ENCODE measurements around the gene AKR1C8. TPM values are rescaled to one million over a fixed set of nuclear protein-coding genes. Genes with fewer than 3 reads are reported as not detected.
"Not testable (repeated sequence)": the region's sequence is repeated elsewhere in the genome, so short reads cannot be mapped to it uniquely, and the experiment has no call there.

AKR1C8 gene
- polyA plus RNA-seq (2012; ENCODE audit: low read depth, missing spikeins) = not detected

DNA sequence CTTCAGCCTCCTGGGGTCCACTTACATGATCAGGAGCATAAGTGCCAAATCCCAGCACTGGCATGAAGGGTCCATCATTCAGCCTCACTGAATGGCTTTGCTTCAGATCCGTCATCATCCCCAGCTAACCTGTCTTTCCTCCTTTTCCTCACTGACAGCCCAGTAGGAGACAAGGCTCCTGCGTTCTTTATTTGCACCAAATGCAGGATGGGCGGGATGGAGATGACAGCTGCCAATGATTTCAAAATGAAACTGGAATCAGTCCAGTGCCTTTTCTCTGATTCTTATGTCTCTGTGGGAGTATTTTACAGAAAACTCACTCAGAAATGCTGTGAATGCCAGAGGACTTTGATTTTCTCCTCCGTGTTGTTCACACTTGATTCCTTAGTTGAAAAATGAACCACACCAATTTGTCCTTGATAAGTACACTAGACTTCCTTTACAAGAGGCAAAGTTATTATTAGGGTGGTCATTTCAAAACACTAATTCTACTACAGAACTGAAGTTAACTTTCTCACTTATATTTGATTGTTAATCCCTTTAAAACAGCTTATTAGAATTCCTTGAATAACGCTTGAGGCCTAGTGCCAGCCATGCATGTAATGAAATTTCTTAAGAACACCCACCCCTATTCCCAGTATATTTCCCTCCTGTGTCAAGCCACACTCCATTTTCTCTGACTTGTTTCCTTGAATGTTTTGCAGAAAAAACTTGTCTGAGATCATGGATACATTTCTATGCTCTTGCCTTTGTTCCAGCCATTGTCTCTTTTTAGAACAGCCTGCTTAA lies at the start of gene AKR1C8:
Gene AKR1C8 (minus strand): TSS at position 164 of the 789 bp plus-strand sequence. CDS start 46 bp downstream, at position 118.
- TF ChIP-seq TAF1 (IDR thresholded peaks at IDR 0.05; ENCODE audit: low read depth, low read length) (no peak), SPI1 (IDR thresholded peaks at IDR 0.05; ENCODE audit: low read depth, low read length) (no peak), PAX5 (IDR thresholded peaks at IDR 0.05; ENCODE audit: insufficient read depth, low read length, severe bottlenecking) (no peak), POLR2A (IDR thresholded peaks at IDR 0.05; ENCODE audit: low read depth, low read length) (no peak), POLR2AphosphoS5 (IDR thresholded peaks at IDR 0.05; ENCODE audit: low read depth, low read length) (no peak), POU2F2 (IDR thresholded peaks at IDR 0.05; ENCODE audit: low read depth, low read length) (no peak)
- DNase-seq (ENCODE audit: insufficient read length, low spot score) (no peak), FAIRE-seq (no peak)

GRCh38 chr10:5234106-5234860 lies 49.3 kb upstream of the AKR1C8 start:
- TF ChIP-seq POLR2A (IDR thresholded peaks at IDR 0.05; ENCODE audit: low read depth, low read length) = no peak
- FAIRE-seq = no peak
- no peak for DNase-seq (ENCODE audit: insufficient read length, low spot score)

- FAIRE-seq (no peak), DNase-seq (ENCODE audit: insufficient read length, low spot score) (no peak)
- TF ChIP-seq POLR2AphosphoS5 (IDR thresholded peaks at IDR 0.05; ENCODE audit: low read depth, low read length) = no peak
- no peak for TF ChIP-seq POU2F2 (IDR thresholded peaks at IDR 0.05; ENCODE audit: low read depth, low read length)
- no peak for TF ChIP-seq SPI1 (IDR thresholded peaks at IDR 0.05; ENCODE audit: low read depth, low read length)
- no peak for TF ChIP-seq PAX5 (IDR thresholded peaks at IDR 0.05; ENCODE audit: insufficient read depth, low read length, severe bottlenecking)
- no peak for TF ChIP-seq POLR2A (IDR thresholded peaks at IDR 0.05; ENCODE audit: low read depth, low read length)
- TF ChIP-seq TAF1 (IDR thresholded peaks at IDR 0.05; ENCODE audit: low read depth, low read length) = no peak
Measured at GRCh38 chr10:5233324-5233723, 48.4 kb upstream of the AKR1C8 start.

DNA sequence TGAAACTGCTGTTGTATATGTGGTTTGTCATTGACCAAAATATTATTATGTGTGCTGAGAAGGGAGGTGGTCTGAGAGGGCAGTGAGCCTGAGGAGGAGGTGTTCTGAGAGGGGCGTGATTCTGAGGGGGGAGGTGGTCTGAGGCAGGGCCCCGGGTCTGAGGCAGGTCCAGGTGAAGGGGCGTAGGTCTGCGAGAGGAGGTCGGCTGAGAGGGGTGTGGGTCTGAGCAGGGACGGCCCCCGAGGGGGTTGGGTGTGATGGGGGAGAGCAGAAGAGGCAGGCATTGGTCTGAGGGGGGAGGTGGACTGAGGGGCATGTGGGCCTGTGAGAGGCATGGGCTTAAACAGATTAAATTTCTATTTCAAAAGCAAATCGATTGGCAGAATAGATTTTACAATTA lies 44.1 kb upstream of the AKR1C8 start:
- FAIRE-seq (no peak), DNase-seq (ENCODE audit: insufficient read length, low spot score) (no peak)
- TF ChIP-seq POU2F2 (IDR thresholded peaks at IDR 0.05; ENCODE audit: low read depth, low read length) = no peak
- TF ChIP-seq TAF1 (IDR thresholded peaks at IDR 0.05; ENCODE audit: low read depth, low read length) = no peak

GRCh38 chr10:5222942-5223341 lies 38.0 kb upstream of the AKR1C8 start:
- DNase-seq (ENCODE audit: insufficient read length, low spot score); FAIRE-seq: not testable (repeated sequence)

DNA sequence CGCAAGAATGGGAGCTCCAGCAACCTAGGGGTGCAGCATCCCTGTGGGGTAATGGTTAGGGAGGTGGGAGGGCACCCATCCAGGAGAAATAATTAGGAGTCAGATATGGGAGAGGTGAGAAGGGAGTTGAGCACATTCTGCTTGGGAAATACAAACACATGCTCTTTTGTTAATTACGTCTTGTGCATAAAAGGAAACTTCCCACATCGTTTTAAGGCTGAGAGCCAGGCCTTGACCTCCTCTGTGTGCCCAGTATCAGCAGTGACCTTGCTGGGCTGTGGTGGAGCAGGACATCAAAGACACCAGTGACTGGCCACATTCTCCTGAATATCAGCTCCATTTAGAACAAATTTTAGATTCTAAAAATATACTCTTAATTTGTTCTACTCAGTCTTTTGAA lies 34.3 kb upstream of the AKR1C8 start:
- no peak for TF ChIP-seq POLR2A (IDR thresholded peaks at IDR 0.05; ENCODE audit: low read depth, low read length)
- TF ChIP-seq SPI1 (IDR thresholded peaks at IDR 0.05; ENCODE audit: low read depth, low read length) = no peak
- no peak for TF ChIP-seq POU2F2 (IDR thresholded peaks at IDR 0.05; ENCODE audit: low read depth, low read length)
- TF ChIP-seq PAX5 (IDR thresholded peaks at IDR 0.05; ENCODE audit: insufficient read depth, low read length, severe bottlenecking) = no peak
- no peak for TF ChIP-seq POLR2AphosphoS5 (IDR thresholded peaks at IDR 0.05; ENCODE audit: low read depth, low read length)
- TF ChIP-seq TAF1 (IDR thresholded peaks at IDR 0.05; ENCODE audit: low read depth, low read length) = no peak
- FAIRE-seq (no peak), DNase-seq (ENCODE audit: insufficient read length, low spot score) (no peak)

DNA sequence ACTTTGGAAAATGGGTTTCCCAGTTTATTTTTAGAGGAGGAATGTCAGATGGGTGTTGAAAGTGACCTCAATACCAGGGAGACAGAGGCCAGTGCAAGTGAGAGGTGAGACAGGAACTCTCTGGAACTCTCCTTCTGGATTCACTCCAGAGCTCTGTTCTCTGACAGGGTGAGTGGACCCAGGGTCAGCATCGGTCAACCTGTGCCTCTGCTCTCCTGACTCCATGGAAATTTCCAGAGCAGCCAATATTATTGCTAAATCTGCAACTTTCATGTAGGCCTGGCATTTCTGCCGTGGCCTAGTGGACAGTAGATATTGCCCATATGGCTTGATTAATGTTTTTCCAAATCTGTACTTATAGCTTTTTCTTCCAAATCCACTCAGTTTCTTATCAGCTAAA lies 31.9 kb upstream of the AKR1C8 start:
- DNase-seq (ENCODE audit: insufficient read length, low spot score) (no peak), FAIRE-seq (no peak)
- no peak for TF ChIP-seq SPI1 (IDR thresholded peaks at IDR 0.05; ENCODE audit: low read depth, low read length)

DNA sequence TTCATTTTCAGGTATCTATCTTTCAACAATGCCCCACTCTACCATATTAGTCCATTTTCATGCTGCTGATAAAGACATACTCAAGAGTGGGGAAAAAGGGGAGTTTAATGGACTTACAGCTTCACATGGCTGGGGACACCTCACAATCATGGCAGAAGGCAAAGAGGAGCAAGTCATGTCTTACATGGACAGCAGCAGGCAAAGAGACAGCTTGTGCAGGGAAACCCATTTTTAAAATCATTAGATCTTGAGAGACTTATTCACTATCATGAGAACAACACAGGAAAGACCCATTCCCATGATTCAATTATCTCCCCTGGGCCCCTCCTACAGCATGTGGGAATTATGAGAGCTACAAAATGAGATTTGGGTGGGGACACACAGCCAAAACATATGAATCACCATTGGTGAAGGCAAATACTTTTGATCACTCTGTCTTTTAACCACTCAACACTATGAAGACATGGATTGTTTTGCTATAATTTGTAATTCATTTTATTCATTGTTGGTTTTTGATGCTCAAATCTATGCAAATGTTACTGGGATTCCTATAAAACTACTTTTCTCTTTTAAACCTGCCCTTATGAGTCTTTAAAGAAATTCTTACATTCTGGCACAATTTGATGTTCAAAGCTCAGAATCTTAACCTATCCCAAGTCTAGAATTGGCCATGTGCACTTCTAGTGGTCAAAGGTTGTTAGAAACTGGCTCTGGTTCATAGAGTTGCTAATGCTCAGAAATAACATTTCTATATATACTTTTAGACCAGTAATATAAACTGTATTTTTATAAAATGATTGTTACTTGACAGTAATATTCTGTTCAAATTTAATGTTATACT lies 27.0 kb upstream of the AKR1C8 start:
- DNase-seq (ENCODE audit: insufficient read length, low spot score) = no peak
- TF ChIP-seq POLR2A (IDR thresholded peaks at IDR 0.05; ENCODE audit: low read depth, low read length) = no peak
- TF ChIP-seq SPI1 (IDR thresholded peaks at IDR 0.05; ENCODE audit: low read depth, low read length) = no peak
- no peak for TF ChIP-seq TAF1 (IDR thresholded peaks at IDR 0.05; ENCODE audit: low read depth, low read length)
- FAIRE-seq = no peak

DNA sequence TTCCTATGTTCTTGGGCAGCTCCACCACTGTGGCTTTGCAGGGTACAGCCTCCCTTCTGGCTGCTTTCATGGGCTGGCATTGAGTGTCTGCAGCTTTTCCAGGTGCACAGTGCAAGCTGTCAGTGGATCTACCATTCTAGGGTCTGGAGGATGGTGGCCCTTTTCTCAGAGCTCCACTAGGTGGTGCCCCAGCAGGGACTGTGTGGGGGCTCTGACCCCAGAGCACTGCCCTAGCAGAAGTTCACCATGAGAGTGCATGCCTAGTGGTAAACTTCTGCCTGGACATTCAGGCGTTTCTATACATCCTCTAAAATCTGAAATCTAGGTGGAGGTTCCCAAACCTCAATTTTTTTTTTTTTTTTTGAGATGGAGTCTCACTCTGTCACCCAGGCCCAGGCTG lies 25.3 kb upstream of the AKR1C8 start:
- not testable (repeated sequence) for FAIRE-seq; DNase-seq (ENCODE audit: insufficient read length, low spot score)

DNA sequence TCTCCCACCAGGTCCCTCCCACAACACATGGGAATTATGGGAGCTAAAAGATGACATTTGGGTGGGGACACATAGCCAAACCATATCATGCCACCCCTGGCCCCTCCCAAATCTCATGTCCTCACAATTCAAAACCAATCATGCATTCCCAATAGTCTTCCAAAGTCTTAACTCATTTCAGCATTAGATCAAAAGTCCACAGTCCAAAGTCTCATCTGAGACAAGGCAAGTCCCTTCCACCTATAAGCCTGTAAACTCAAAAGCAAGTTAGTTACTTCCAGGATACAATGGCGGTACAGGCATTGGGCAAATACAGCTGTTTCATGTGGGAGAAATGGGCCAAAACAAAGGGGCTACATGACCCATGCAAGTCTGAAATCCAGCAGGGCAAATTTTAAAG lies 24.8 kb upstream of the AKR1C8 start:
- DNase-seq (ENCODE audit: insufficient read length, low spot score); FAIRE-seq: not testable (repeated sequence)

- no peak for DNase-seq (ENCODE audit: insufficient read length, low spot score)
- no peak for FAIRE-seq
- TF ChIP-seq POLR2A (IDR thresholded peaks at IDR 0.05; ENCODE audit: low read depth, low read length) = no peak
- no peak for TF ChIP-seq POU2F2 (IDR thresholded peaks at IDR 0.05; ENCODE audit: low read depth, low read length)
- no peak for TF ChIP-seq POLR2AphosphoS5 (IDR thresholded peaks at IDR 0.05; ENCODE audit: low read depth, low read length)
- no peak for TF ChIP-seq TAF1 (IDR thresholded peaks at IDR 0.05; ENCODE audit: low read depth, low read length)
- no peak for TF ChIP-seq SPI1 (IDR thresholded peaks at IDR 0.05; ENCODE audit: low read depth, low read length)
- TF ChIP-seq PAX5 (IDR thresholded peaks at IDR 0.05; ENCODE audit: insufficient read depth, low read length, severe bottlenecking) = no peak
Measured at GRCh38 chr10:5206799-5207198, 21.8 kb upstream of the AKR1C8 start.

All from GM12891 (cell line).